ENCODE data around the gene STRN. TPM values are rescaled to one million over a fixed set of nuclear protein-coding genes. Genes with fewer than 3 reads are reported as not detected.
"Not testable (repeated sequence)": the region's sequence is repeated elsewhere in the genome, so short reads cannot be mapped to it uniquely, and the experiment has no call there.

STRN gene
- total RNA-seq, 1 experiment from 2014 or later, result 15.2 TPM

DNA sequence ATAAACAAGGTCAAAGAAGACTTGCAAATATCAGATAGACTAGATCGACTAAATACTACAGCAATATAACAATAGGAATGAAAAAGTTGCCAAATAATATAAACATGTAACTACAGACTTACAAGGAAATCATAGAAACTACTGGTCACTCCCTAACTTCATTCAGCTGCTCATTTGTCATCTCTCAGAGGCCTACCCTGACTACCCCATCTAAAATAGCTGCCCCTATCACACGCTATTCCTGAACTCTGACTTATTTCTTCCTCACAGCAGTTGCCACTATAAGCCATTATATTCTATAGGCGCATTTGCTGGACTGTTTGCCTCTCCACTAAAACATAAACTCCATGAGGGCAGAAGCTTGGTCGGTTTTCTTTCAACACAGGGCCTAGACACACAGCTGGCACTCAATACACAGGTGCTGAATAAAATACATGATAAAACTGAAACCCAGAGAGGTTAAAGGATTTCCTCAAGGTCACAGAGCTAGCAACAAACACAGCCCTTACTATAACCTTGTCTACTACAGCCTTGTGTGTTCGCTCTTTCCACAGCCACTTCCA is 1.8 kb downstream of the STRN start:
- no peak for DNase-seq (ENCODE audit: low read depth)

DNA sequence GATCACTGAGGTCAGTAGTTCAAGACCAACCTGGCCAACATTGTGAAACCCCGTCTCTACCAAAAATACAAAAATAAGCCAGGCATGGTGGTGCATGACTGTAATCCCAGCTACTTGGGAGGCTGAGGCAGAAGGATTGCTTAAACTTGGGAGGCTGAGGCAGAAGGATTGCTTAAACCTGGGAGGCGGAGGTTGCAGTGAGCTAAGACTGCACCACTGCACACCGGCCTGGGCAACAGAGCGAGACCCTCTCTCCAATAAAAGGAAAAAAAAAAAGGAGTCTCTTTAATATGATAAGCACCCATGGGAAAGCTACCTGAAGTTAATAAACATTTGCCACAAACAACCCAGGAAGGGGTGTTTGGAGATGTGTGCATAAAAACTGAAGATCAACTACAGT is 2.6 kb downstream of the STRN start:
- DNase-seq (ENCODE audit: low read depth), result no peak

DNA sequence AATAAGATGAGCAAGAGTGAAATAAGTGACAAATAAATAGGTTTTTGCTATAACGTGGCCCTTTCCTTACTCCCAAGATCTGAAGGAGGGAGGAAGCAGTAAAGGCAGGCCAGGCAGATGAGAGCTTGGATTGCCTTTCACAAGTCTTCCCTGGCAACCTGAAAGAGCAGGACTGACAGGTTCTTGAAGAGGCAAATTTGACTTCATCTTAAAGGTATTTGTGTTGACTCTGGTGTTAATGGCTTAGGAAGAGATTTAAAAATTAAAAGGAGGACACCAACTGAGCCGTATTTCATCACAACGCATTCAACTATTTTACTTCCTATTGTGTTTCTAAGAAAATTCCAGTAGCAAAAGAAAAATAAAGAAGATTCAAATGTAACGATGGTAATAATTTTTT is 3.2 kb downstream of the STRN start:
- DNase-seq (ENCODE audit: low read depth), result no peak

DNA sequence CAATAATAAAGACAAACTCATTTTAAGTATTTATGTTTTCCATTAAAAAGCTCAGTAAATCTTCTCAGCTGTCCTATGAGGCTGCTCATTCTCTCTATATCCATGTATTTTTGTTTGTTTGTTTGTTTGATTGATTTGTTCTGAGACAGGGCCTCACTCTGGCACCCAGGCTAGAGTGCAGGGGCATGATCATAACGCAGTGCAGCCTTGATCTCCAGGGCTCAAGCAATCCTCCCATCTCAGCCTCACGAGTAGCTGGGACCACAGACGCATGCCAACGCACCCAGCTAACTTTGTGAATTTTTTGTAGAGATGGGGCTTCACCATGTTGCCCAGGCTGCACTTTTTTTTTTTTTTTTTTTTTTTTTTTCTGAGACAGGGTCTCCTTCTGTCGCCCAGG is 5.6 kb downstream of the STRN start:
- no peak for DNase-seq (ENCODE audit: low read depth)

DNA sequence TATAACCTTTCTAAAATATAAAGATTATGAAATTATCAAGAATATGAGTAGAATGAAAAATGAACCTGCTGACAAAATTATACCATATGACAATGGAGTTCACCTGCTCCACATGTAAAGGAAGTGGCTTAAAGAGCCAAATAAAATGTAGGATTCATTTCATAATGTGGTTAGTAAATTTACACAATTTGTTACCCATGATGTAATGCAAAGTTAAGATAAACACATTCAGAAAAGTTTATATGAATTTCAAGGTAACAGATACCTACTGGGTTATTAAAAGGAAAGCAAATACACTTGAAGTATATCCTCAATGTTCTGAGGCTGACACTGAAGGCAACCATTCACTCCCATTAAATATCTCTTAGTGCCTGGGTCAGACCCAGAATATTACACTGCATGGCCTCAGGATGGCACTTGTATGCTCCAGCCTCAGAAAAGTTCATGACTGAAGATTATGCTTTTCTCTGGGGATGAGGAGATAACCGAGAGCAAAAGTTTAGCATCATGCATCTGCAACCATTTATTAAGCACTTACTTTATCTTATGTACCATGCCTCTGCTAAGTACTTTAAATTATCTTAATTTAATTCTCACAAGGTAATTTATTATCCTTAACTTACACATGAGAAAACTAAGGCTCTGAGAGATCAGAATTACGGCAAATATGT is 6.2 kb downstream of the STRN start:
- DNase-seq (ENCODE audit: low read depth), result no peak

DNA sequence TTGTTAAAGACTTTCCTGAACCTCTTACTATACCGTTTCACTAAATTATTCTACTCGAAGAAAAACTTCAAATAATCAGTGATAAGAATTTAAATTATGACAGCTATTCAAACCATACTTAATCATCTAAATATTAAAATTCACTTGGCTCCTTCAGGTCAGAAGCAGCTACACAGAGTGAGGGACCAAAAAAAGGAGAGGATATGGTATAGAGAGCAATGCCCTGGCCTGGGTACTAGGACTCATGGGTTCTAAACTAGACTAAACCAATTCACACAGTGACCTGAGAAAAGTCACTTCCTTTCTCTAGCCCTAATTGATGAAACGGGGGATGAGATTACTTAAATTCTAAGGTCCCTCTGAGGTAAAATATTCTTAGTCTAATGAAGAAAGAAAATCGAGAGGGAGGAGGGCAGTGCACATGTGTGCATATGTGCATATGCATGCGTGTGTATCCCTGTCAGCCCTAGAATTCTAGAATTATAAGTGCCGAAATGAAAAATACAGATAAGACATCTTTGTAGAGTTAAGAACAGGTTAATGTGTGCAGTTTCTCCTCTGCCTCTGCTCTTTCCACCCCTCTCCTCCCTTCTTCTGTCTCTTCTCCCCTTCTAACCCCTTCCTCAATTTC is 11.2 kb downstream of the STRN start:
- DNase-seq (ENCODE audit: low read depth), result no peak

DNA sequence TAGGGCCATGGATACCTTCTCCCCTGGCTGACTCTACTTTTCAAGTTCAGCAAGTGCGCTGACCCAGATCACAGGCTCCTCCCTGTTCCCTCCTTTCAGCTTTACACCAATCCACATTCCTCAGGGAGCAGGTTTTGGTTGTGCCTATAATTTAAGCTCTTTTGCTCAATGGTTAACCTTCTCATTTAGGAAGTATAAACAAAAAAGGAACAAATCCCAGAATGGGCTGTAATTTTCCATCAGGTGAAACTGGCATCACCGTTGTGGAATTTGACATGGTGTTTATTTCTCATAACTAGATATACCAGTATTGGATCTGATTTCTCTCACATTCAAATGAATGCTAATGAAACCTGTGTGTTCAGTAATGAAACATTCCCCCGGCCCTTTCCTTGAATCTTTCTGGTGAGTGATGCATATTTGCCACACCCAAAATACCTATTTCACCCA is 13.6 kb downstream of the STRN start:
- no peak for DNase-seq (ENCODE audit: low read depth)

DNA sequence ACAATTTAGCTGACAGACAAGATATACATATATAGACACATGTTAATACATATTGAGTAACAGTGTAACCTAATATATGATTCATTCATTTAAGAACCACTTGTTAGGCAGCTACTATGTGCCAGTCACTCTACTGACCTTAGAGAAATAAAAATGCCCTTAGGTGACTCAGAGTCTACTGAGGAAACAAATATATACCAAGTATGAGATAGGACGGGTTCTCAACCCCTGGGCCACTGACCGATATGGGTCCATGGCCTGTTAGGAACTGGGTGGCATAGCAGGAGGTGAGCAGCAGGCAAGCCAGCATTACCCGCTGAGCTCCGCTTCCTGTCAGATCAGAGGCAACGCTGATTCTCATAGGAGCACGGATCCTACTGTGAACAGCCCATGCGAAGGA is 14.8 kb downstream of the STRN start:
- peak; percentile 38 for DNase-seq (ENCODE audit: low read depth)

DNA sequence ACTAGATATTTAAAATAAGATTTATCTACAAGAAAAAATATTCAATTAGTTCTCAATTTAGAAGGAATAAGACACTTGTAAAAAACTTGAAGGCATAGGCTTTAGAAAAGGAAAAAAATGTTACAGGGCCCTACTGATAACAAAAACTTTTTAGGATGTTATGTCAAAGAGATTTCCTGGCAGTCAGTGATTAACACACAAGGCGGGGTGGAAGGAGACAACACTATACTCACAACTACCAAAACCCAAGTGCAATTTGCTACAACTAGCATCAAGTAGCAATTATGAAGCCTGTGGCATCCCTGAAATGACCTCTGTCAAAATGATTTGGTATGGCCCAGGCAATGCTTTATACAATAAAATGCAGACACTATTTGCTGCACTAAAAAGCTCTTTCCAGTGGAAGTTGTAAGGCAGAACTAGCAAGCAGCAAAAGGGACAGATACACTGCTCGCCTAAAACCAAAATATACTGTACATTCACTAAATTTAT is 15.3 kb downstream of the STRN start:
- no peak for DNase-seq (ENCODE audit: low read depth)

DNA sequence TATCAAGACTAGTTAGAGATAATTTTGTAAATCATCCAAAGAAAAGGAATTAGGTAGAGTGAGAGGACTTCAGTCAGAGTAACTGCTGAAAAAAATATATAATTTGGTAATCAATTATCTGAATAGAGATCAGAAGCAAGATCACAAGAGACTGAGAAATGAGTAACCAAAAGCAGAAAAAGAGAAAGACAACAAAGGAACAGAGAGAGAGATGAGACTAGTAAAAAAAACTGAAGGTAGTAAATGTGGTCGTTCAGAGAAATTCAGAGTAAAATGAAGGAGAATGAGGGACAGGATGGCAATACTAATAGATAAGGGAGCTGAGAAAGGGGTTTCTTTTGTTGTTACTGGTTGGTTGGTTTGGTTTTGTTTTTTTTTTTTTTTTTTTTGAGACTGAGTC is 16.5 kb downstream of the STRN start:
- DNase-seq (ENCODE audit: low read depth), result no peak

DNA sequence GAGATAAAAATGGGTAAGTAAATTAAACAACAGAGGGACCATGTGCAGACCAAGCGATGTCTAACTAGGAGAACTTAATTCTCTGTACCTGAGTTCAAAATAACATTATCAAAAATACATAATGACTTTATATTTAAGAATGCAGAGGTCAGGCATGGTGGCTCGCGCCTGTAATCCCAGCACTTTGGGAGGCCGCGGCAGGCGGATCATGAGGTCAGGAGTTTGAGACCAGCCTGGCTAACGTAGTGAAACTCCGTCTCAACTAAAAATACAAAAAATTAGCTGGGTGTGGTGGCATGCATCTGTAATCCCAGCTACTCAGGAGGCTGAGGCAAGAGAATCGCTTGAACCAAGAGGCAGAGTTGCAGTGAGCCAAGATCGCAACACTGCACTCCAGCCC is 21.1 kb downstream of the STRN start:
- not testable (repeated sequence) for DNase-seq (ENCODE audit: low read depth)

DNA sequence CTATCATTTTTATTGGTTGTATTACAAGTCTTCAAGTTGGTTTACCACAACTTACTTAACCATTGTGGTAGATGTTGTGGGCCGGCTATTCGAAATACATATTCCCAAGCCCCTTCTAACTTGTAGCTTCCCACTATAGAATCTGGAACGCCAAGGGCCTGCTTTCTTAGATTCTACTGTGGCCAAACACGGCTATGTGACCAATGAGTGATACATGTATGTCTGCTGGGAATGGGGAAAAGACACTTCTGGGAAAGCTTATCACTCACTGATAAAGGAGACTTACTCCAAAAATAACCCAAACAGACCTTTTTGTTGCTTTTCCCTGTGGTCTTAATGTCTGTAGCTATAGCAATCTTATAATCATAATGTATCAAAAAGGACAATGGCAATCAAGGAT is 24.5 kb downstream of the STRN start:
- no peak for DNase-seq (ENCODE audit: low read depth)

DNA sequence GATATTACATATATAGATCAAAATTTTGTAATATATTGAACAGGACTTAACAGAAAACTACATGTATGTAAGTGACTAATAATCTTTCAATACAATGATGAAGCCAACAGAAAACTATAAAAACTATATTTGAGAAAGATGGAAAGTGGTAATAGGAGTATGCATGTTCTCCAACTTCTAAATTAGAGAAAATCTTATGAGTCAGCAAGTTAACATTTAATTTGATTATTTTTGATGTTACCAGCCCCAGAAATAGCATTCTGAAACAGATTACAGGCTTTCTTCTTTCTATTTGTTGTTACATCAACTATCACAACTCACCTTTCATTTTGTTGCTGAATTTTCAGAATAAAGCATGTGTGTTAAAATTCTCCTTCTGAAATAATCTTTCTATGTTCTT is 29.8 kb downstream of the STRN start:
- DNase-seq (ENCODE audit: low read depth), result not testable (repeated sequence)

DNA sequence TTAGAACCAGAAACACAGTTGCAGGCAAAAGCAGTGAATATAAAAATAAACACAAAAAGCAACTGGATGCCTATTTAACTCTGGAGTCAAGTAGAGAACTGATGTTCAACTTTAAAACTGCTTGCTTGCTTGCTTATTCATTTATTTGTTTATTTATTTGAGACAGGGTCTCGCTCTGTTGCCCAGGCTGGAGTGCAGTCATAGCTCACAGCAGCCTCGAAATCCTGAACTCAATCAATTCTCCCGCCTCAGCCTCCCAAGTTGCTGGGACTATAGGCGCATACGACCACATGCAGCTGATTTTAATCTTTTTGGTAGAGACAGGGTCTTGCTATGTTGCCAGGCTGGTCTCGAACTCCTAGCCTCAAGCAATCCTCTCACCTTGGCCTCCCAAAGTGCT is 34.6 kb downstream of the STRN start:
- DNase-seq (ENCODE audit: low read depth), result not testable (repeated sequence)

DNA sequence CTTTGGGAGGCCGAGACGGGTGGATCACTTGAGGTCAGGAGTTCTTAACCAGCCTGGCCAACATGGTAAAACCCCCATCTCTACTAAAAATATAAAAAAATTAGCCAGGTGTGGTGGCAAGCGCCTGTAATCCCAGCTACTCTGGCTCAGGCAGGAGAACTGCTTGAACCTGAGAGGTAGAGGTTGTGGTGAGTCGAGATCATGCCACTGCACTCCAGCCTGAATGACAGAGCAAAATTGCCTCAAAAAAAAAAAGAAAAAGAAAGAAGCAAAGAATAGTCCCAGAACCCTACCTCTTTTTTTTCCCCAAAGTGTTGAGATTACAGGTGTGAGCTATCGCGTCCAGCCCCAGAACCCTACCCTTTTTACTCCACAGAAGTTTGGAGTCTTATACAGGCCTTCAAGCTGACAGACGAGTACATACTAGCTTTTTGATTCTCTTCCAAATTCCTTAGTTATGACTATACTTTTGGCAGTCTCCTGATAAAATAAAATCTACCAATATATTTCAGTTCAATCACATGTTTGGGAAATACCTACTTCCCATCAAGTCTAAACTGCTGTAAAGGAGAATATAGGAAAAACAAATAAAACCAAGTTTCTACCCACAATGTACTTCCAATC is 35.4 kb downstream of the STRN start:
- peak; percentile 18 for DNase-seq (ENCODE audit: low read depth)

DNA sequence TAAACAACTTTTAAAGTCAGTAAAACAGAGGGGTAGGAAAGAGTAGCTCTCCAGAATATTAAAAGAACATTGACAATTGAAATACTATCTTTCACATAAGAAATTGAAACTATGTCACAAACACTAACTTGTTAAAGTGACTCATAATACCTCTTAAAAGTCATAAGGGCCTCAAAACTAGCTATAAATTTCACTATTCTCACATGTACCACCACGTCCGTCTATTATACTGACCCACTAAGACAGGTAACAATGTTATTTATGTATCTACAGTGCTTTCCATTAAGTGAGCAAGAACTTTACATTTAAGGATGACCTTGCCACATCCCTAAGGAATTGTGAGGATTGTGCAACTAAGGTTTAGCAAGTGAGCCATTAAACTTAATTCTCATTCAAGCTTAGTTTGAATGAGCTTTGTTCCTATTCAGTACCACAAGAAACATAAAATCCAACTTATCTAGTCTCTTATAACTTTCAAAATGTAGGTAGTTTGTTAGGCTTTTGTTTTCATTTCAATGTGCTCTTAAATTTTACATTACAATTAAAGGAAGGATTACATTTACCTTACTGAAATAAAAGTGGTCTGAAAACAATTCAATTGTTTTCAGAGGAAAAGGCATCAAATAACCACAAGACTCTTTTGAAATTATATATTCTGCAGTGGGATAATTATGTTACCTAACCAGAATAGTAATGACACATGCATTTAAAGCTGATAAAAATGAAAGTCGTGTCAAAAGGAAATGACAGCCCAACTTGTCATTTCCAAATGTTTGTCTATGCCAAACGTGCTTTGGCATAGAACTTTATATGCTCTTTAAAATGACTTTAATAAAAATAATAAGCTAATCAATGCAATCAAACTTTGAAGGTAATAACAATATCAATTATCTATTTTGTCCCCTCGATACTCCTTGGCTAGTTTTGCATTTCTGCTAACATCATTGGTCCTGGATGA is 39.9 kb downstream of the STRN start:
- not testable (repeated sequence) for DNase-seq (ENCODE audit: low read depth)

DNA sequence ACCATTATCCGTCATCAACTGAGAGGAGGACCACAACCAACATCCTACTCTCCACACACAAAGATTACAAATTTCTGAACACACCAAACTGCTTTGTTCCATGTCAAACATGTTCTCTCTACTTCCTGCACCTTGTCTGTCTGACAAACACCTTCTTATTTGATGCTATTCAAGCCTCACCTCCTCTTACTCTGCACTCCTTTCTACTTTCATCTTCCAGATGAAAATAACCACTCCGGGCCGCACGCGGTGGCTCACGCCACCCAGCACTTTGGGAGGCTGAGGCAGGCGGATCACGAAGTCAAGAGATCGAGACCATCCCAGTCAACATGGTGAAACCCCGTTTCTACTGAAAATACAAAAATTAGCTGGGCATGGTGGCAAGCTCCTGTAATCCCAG is 43.7 kb downstream of the STRN start:
- DNase-seq (ENCODE audit: low read depth), result not testable (repeated sequence)

DNA sequence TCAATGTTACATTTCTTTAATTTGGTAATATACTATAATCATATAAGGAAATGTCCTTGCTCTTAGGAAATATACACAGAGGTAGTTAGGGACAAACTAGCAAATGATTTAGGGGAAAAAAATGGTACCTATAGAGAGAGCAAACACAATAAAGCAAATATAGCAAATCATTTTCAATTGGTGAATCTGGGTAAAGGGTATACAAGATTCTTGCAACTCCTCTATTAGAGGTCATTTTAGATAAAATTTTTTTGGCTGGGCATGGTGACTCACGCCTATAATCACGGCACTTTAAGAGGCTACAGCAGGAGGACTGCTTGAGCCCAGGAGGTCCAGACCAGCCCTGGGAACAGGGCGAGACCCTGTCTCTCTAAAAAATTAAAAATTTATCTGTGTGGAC is 44.4 kb downstream of the STRN start:
- no peak for DNase-seq (ENCODE audit: low read depth)

DNA sequence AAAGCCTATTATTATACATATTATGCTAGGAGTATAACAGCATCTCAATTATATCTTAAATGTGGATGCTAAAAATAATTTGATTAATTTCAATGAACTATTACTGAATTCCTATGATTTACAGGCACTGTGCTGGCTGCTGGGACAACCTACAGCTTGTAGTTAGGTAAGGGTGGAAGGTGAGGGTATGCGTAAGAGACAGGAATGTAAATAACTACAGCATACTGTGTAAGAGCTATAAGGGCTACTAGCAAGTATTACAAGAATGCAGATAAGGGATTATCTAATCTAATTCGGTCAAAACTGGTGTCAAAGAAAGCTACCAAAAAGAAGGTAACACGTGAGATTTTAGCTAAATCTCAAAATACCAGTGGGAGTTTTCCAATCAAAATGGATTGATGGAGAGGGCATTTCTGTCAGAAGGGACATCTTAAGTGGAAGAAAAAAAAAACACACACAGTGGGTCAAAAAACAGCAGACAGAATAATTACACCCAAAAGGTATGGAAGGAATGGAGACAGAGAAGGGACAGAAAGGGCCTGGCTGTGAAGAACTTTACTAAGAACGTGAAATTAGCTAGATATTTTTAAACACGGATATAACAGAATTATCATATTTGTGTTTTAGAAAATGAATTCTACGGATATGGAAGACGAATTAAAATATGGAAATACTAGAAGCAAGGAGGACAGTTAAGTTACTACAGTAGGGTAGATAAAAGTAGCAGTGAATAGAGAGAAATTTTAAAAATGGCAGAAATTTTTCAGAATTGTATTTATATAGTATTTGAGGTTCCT is 47.1 kb downstream of the STRN start:
- no peak for DNase-seq (ENCODE audit: low read depth)

DNA sequence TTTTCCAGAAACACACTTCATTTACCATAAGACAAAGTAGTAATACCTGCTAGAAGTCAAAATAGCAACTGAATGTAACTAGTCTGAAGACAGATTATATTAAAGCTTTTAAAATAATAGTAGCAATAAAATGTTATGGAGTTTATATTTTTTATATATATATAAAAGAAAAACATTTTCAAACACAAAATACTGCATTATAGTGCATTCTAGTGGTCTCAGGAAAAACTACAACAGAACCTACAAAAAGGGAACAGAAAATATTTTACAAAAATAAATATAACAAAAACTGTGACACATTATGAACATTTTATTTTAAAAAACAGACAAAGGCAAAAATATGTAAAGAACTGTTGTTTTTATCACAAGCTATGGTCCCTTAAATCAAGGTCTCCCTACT is 48.0 kb downstream of the STRN start:
- no peak for DNase-seq (ENCODE audit: low read depth)

DNA sequence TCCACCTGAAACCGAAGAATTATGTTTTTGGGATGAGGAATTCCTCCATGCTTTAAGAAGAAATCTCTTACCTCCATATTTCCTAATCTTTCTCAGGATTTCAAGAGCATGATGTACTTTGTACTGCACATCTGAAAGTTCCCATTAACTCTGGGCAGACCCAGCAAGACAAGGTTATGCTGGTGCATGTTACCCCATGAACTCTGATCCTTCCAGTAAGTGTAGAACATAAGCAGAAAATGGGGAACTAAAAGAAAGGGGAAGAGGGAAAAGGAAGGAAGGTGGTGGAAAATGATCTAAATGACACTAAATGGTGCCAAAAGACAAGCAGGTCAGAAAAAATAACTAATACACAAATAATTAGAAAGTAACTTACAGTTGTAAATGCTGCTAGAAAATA is 50.7 kb downstream of the STRN start:
- no peak for DNase-seq (ENCODE audit: low read depth)

Measured in Daoy (cell line).